GM23248 (cell line): ENCODE data around the gene CDK16.

Experiments used
- EZH2 ChIP-seq: fragments of 200-600 bp; sonication (generic); IDR thresholded peaks from 2 replicates; pipeline ENCODE4 v1.6.1; 2018; ENCODE audit warnings: antibody characterized with exemption, mild to moderate bottlenecking; ENCODE audit not compliant: insufficient read depth, poor library complexity, severe bottlenecking
- EZH2phosphoT487 ChIP-seq: fragments of 200-600 bp; sonication (generic); IDR thresholded peaks from 2 replicates; pipeline ENCODE4 v1.6.1; 2018; ENCODE audit warnings: antibody characterized with exemption, moderate library complexity, mild to moderate bottlenecking, low read depth; ENCODE audit not compliant: insufficient read depth

- TF ChIP-seq EZH2, result no peak
- no peak for TF ChIP-seq EZH2phosphoT487
These were observed 17.2 kb downstream of the CDK16 start for GRCh38 chrX:47235691-47236103.
